Astrocyte of the spinal cord (primary cell): ENCODE results near the gene POLD1.

Experiments
- DNase-seq: peaks from one replicate; pipeline ENCODE4 v3.0.0; 2011; ENCODE audit warnings: low read depth, low spot score
- H3K4me3 ChIP-seq: 2 replicates; pipeline ENCODE4 v1.5.1; 2011; ENCODE audit warnings: low read depth, mild to moderate bottlenecking, low read length, moderate library complexity
- CTCF ChIP-seq: IDR thresholded peaks from 2 replicates; pipeline ENCODE4 v1.5.1; 2012; ENCODE audit warnings: low read depth, mild to moderate bottlenecking, low read length, inconsistent platforms
- in situ Hi-C: cut with HindIII; loops from 2 replicates; pipeline ENCODE4 v1.10.0; 2017; ENCODE audit warnings: low sequenced_read_pairs

The POLD1 gene

GRCh38 chr19:50414864-50415660 lies 30.9 kb downstream of the POLD1 start:
- TF ChIP-seq CTCF = peak; percentile 93
- DNase-seq = peak; percentile 43
- in situ Hi-C loops = no loop called here
- H3K4me3 ChIP-seq = no peak overlapping the region

DNA sequence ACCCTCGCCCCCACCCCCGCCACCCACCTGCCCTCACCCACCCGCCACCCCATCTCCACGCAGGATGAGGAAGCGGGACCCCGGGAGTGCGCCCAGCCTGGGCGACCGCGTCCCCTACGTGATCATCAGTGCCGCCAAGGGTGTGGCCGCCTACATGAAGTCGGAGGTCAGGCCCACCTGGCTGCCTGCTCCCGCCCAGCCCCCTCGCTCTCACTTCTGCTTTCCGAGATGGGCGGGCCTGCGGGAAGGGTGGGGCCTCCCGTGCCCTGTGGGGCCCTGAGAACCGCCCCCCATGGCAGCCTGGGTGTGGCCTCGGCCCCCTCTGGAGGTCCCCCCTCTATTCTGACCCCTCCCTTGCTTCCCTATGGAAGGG lies 31.5 kb downstream of the POLD1 start:
- H3K4me3 ChIP-seq = no peak overlapping the region
- TF ChIP-seq CTCF = no peak
- DNase-seq = no peak
- in situ Hi-C loops = no loop called here

GRCh38 chr19:50416034-50416977 lies 32.2 kb downstream of the POLD1 start:
- in situ Hi-C loops = no loop called here
- no peak for TF ChIP-seq CTCF
- no peak overlapping the region for H3K4me3 ChIP-seq
- DNase-seq = no peak

GRCh38 chr19:50417111-50418081 lies 33.2 kb downstream of the POLD1 start:
- H3K4me3 ChIP-seq = no peak overlapping the region
- in situ Hi-C loops = no loop called here
- DNase-seq = no peak
- TF ChIP-seq CTCF = no peak

DNA sequence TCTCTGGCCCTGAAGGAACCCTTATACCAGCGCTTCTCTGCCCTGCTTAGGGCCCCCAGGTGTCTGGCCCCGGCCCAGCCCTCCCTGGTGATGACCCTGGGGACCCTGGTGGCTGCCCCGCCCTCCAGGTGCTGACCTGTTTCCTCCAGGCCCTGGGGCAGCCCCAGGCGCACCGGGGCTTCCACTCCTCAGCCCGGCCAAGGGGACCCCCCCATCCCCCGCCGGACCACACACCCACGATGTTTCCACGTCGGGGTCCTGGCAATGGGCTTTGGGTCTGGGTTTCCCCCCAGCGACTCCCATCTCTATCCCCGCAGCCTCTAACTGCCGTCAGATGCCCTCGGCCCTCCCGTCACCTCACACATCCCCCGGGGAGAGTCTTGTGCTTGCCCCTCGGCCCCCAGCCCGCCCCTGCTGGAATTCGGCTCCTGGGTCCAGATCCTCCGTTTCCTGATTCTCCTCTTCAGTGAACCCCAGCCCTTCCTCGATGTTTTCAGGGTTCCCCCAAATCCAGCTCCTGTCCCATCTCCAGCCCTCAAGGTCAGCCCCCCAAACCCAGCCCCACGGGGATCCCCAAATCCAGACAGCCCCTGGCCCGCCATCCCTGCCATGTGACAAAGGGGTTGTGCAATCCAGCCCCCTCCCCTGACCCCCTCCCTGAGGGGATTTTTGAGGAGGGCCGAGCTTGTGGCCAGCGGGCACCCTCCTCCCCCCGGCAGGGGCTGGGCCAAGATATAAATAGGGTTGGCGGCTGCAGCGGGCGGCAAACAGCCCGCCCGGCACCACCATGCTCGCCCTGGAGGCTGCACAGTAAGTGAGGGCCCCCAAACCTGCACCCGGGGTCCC lies 34.3 kb downstream of the POLD1 start, which contains the start of gene SPIB:
Gene SPIB (plus strand): TSS at position 763 of the 846 bp plus-strand sequence. CDS start 25 bp downstream, at position 788.
- no peak within 1 kb of the TSS for H3K4me3 ChIP-seq
- no peak for TF ChIP-seq CTCF
- in situ Hi-C loops = no loop called here
- no peak for DNase-seq
